WI38 (cell line): ENCODE results near the gene PITHD1.
"Not testable (repeated sequence)": the region's sequence is repeated elsewhere in the genome, so short reads cannot be mapped to it uniquely, and the experiment has no call there.

Source experiments
- H3K4me3 ChIP-seq: 2 replicates; pipeline ENCODE4 v1.5.1; 2011; ENCODE audit warnings: low read depth, mild to moderate bottlenecking, control low read depth, low read length
- CTCF ChIP-seq: IDR thresholded peaks from 2 replicates; pipeline ENCODE4 v1.5.1; 2012; ENCODE audit warnings: low read depth, mild to moderate bottlenecking, control low read depth, low read length

The PITHD1 gene

GRCh38 chr1:23791516-23792047, 13.4 kb downstream of the PITHD1 start:
- no peak for TF ChIP-seq CTCF
- peak overlapping the region; percentile 97 for H3K4me3 ChIP-seq

GRCh38 chr1:23792151-23792945, 14.1 kb downstream of the PITHD1 start:
- no peak for TF ChIP-seq CTCF
- H3K4me3 ChIP-seq = peak overlapping the region; percentile 97

DNA sequence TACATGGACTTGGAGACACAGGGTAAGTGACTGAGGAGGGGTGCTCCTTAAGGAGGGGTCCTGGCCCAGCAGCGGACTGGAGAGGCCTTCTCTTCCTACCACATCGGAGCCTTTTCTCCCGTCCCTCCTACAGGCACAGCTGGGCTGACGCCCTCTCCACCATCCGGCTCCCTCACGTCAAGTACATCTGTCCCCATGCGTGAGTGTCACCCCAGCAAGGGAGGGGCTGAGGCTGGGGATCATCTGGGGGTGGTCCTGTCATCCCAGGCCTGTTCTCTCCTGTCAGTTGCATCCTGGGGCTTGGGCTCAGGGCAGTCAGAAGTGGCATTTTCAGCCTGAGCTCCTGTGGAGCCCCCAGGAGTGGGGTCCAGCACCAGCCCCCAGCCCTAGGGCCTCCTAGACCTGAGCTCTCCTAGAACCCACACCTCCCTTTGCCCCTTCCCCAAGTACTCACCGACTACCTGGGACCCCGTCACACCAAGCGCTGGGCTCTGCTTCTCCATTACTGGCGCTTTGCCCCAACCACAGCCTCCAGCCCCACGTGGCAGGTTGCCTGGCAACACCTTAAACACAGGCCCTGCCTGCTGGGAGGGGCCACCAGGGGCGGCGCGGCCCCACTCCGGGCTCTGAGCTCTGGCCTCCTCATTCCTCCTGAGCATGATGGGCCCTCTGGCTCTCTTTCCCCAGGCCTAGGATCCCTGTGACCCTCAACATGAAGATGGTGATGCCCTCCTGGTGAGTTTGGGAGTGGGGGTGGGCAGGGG, 15.0 kb downstream of the PITHD1 start:
- no peak overlapping the region for H3K4me3 ChIP-seq
- no peak for TF ChIP-seq CTCF

DNA sequence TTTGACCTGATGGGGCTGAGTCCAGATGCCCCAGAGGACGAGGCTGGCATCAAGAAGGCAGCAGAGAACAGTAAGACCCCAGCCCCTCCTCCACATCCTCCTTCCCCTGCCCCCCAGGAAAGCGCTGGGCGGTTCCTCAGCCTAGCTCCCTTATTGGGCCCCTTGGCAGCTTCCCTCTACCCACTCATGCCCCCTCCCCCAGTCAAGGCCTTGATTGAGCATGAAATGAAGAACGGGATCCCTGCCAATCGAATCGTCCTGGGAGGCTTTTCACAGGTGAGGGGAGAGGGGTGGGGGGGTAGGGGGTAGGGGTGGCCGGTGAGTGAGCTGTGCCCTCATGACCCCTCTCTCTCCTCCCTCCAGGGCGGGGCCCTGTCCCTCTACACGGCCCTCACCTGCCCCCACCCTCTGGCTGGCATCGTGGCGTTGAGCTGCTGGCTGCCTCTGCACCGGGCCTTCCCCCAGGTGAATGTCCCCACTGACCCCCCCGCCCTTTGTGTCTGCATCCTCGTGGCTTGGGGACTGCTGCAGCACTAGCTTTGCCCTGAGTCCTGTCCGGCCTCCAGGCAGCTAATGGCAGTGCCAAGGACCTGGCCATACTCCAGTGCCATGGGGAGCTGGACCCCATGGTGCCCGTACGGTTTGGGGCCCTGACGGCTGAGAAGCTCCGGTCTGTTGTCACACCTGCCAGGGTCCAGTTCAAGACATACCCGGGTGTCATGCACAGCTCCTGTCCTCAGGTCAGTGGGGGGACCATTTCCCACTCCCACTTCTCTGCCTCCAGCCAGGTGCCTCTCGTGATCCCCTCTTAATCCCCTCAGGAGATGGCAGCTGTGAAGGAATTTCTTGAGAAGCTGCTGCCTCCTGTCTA, 15.9 kb downstream of the PITHD1 start:
- H3K4me3 ChIP-seq = no peak overlapping the region
- no peak for TF ChIP-seq CTCF

DNA sequence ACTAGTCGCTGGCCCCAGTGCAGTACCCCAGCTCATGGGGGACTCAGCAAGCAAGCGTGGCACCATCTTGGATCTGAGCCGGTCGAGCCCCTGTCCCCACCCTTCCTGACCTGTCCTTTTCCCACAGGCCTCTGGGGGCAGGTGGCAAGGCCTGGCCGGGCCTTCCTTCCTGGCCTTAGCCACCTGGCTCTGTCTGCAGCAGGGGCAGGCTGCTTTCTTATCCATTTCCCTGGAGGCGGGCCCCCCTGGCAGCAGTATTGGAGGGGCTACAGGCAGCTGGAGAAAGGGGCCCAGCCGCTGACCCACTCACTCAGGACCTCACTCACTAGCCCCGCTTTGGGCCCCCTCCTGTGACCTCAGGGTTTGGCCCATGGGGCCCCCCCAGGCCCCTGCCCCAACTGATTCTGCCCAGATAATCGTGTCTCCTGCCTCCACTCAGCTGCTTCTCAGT, 16.5 kb downstream of the PITHD1 start:
- not testable (repeated sequence) for H3K4me3 ChIP-seq

DNA sequence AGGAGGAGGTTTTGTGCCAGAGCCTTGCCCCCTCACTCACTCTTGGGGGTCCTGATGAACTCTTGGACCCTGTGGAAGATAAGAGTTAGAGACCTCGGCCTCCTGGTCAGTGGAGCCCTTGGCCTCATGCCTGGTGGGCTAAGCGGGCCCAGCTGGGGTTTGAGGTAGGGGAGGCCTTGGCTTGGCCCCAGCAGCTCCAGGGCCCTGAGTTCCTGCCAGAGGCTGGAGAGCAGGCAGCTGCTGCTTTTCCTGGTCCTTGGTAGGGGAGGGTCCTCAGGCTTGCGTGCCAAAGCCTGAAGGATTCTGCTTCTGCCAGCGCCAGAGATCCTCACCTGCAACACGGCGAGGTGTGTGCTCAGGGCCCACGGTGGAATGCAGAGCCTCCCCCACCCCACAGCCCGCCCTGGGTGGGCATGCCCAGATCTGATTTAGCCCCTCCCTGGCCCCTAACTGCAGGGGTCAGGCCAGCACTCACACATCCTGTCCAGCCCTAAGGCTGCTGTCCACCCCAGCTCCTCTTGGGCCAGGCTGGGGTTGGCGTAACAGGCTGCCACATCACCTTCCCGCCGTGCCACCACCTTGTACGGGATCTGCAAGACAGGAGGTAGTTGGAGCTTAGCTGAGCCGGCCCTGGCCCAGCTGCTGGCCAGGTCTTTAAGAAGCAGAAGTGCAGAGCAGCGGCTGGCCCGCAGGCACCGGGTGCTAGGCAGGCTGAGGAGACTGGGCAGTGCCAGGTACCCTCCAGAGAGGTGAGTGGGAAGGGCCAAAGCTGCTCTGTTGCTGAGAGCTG, 17.7 kb downstream of the PITHD1 start:
- no peak for TF ChIP-seq CTCF
- no peak overlapping the region for H3K4me3 ChIP-seq
